ENCODE results near the gene RBPJ.
"Not testable (repeated sequence)": the region's sequence is repeated elsewhere in the genome, so short reads cannot be mapped to it uniquely, and the experiment has no call there.

RBPJ gene

GRCh38 chr4:26380740-26381139 lies 59.9 kb downstream of the RBPJ start:
- H3K9ac ChIP-seq (ENCODE audit: low read length), result peak overlapping the region; percentile 13
- H3K27me3 ChIP-seq (replicated peaks; ENCODE audit: control insufficient read depth, insufficient read depth, low read length), result no peaks in the 10 kb centered on the region
- no peak for DNase-seq (ENCODE audit: low read depth)
- H3K4me3 ChIP-seq (ENCODE audit: low read length), result no peak overlapping the region
- H3K9me3 ChIP-seq (ENCODE audit: control insufficient read depth, low read length), result no peaks in the 10 kb centered on the region
- H3K36me3 ChIP-seq (ENCODE audit: control insufficient read depth, insufficient read depth, low read length, severe bottlenecking), result peaks cover 6% of the 10 kb centered on the region
- H3K4me1 ChIP-seq (ENCODE audit: control insufficient read depth, insufficient read depth, low read length), result peaks cover 21% of the 10 kb centered on the region

GRCh38 chr4:26384380-26385057 lies 63.7 kb downstream of the RBPJ start:
- H3K27me3 ChIP-seq (replicated peaks; ENCODE audit: control insufficient read depth, insufficient read depth, low read length), result no peaks in the 10 kb centered on the region
- H3K4me3 ChIP-seq (ENCODE audit: low read length), result no peak overlapping the region
- no peak for DNase-seq (ENCODE audit: low read depth)
- peaks cover 29% of the 10 kb centered on the region for H3K36me3 ChIP-seq (ENCODE audit: control insufficient read depth, insufficient read depth, low read length, severe bottlenecking)
- H3K4me1 ChIP-seq (ENCODE audit: control insufficient read depth, insufficient read depth, low read length), result peaks cover 20% of the 10 kb centered on the region
- H3K9ac ChIP-seq (ENCODE audit: low read length), result no peak overlapping the region
- no peaks in the 10 kb centered on the region for H3K9me3 ChIP-seq (ENCODE audit: control insufficient read depth, low read length)

GRCh38 chr4:26385690-26386089 lies 64.9 kb downstream of the RBPJ start:
- Histone ChIP-seq H3K9ac (ENCODE audit: low read length) (no peak overlapping the region), H3K9me3 (ENCODE audit: control insufficient read depth, low read length) (no peaks in the 10 kb centered on the region), H3K27me3 (replicated peaks; ENCODE audit: control insufficient read depth, insufficient read depth, low read length) (no peaks in the 10 kb centered on the region), H3K4me3 (ENCODE audit: low read length) (no peak overlapping the region), H3K36me3 (ENCODE audit: control insufficient read depth, insufficient read depth, low read length, severe bottlenecking) (peaks cover 37% of the 10 kb centered on the region), H3K4me1 (ENCODE audit: control insufficient read depth, insufficient read depth, low read length) (peaks cover 17% of the 10 kb centered on the region)
- no peak for DNase-seq (ENCODE audit: low read depth)

DNA sequence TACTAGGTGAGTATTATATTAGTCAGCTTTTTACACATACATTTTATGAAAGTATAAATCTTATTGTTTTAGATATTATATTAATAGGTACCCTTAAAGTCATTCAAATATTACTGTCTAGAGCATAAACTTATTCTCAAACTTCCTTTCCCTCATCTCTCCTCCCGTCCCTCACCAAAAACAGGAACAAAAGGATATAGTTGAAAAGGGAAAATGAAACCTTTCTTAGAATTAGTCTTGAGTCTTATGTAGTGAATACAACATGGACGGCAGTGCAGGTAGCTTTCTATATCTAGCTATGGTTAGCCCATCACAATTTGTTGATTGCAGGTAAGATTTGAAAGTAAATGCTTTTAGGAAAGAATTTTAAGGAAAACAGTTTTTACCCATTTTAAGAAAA lies 65.6 kb downstream of the RBPJ start:
- H3K27me3 ChIP-seq (replicated peaks; ENCODE audit: control insufficient read depth, insufficient read depth, low read length), result no peaks in the 10 kb centered on the region
- H3K9me3 ChIP-seq (ENCODE audit: control insufficient read depth, low read length), result no peaks in the 10 kb centered on the region
- H3K36me3 ChIP-seq (ENCODE audit: control insufficient read depth, insufficient read depth, low read length, severe bottlenecking), result peaks cover 38% of the 10 kb centered on the region
- DNase-seq (ENCODE audit: low read depth), result no peak
- H3K4me3 ChIP-seq (ENCODE audit: low read length), result no peak overlapping the region
- H3K4me1 ChIP-seq (ENCODE audit: control insufficient read depth, insufficient read depth, low read length), result peaks cover 11% of the 10 kb centered on the region
- no peak overlapping the region for H3K9ac ChIP-seq (ENCODE audit: low read length)

- DNase-seq (ENCODE audit: low read depth), result no peak
- no peaks in the 10 kb centered on the region for H3K27me3 ChIP-seq (replicated peaks; ENCODE audit: control insufficient read depth, insufficient read depth, low read length)
- no peaks in the 10 kb centered on the region for H3K9me3 ChIP-seq (ENCODE audit: control insufficient read depth, low read length)
- peaks cover 8% of the 10 kb centered on the region for H3K4me1 ChIP-seq (ENCODE audit: control insufficient read depth, insufficient read depth, low read length)
- no peak overlapping the region for H3K9ac ChIP-seq (ENCODE audit: low read length)
- peaks cover 47% of the 10 kb centered on the region for H3K36me3 ChIP-seq (ENCODE audit: control insufficient read depth, insufficient read depth, low read length, severe bottlenecking)
- no peak overlapping the region for H3K4me3 ChIP-seq (ENCODE audit: low read length)
These were observed 67.9 kb downstream of the RBPJ start for GRCh38 chr4:26388671-26389070.

- peaks cover 15% of the 10 kb centered on the region for H3K4me1 ChIP-seq (ENCODE audit: control insufficient read depth, insufficient read depth, low read length)
- no peaks in the 10 kb centered on the region for H3K27me3 ChIP-seq (replicated peaks; ENCODE audit: control insufficient read depth, insufficient read depth, low read length)
- H3K9ac ChIP-seq (ENCODE audit: low read length), result peak overlapping the region; percentile 75
- H3K36me3 ChIP-seq (ENCODE audit: control insufficient read depth, insufficient read depth, low read length, severe bottlenecking), result peaks cover 4% of the 10 kb centered on the region
- no peak for DNase-seq (ENCODE audit: low read depth)
- peak overlapping the region; percentile 69 for H3K4me3 ChIP-seq (ENCODE audit: low read length)
- no peaks in the 10 kb centered on the region for H3K9me3 ChIP-seq (ENCODE audit: control insufficient read depth, low read length)
These were observed 76.3 kb downstream of the RBPJ start for GRCh38 chr4:26397086-26397485.

GRCh38 chr4:26400132-26400531 lies 79.3 kb downstream of the RBPJ start:
- H3K4me3 ChIP-seq (ENCODE audit: low read length), result no peak overlapping the region
- no peak for DNase-seq (ENCODE audit: low read depth)

DNA sequence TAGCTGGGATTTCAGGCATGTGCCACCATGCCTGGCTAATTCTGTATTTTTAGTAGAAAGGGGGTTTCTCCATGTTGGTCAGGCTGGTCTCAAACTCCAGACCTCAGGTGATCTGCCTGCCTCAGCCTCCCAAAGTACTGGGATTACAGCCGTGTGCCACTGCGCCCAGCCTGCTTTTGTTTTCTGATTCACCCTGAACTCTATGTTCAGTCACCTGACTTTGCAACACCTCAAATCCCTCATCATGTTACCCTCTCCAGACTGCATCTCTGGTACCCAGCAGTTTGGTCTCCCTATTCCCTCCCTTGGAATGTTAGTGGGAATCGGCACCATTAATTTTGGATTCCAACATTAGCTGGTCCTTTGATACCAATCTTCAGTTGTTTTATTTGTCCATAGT lies 81.2 kb downstream of the RBPJ start:
- peaks cover 15% of the 10 kb centered on the region for H3K9me3 ChIP-seq (ENCODE audit: control insufficient read depth, low read length)
- H3K27me3 ChIP-seq (replicated peaks; ENCODE audit: control insufficient read depth, insufficient read depth, low read length); DNase-seq (ENCODE audit: low read depth); H3K4me3 ChIP-seq (ENCODE audit: low read length); H3K9ac ChIP-seq (ENCODE audit: low read length): not testable (repeated sequence)
- peaks cover 14% of the 10 kb centered on the region for H3K4me1 ChIP-seq (ENCODE audit: control insufficient read depth, insufficient read depth, low read length)
- peaks cover 11% of the 10 kb centered on the region for H3K36me3 ChIP-seq (ENCODE audit: control insufficient read depth, insufficient read depth, low read length, severe bottlenecking)

More at GRCh38 chr4:26400132-26400531, 79.3 kb downstream of the RBPJ start:
- peaks cover 15% of the 10 kb centered on the region for H3K4me1 ChIP-seq (ENCODE audit: control insufficient read depth, insufficient read depth, low read length)
- H3K27me3 ChIP-seq (replicated peaks; ENCODE audit: control insufficient read depth, insufficient read depth, low read length), result no peaks in the 10 kb centered on the region
- no peaks in the 10 kb centered on the region for H3K9me3 ChIP-seq (ENCODE audit: control insufficient read depth, low read length)
- H3K9ac ChIP-seq (ENCODE audit: low read length), result no peak overlapping the region
- H3K36me3 ChIP-seq (ENCODE audit: control insufficient read depth, insufficient read depth, low read length, severe bottlenecking), result no peaks in the 10 kb centered on the region

DNA sequence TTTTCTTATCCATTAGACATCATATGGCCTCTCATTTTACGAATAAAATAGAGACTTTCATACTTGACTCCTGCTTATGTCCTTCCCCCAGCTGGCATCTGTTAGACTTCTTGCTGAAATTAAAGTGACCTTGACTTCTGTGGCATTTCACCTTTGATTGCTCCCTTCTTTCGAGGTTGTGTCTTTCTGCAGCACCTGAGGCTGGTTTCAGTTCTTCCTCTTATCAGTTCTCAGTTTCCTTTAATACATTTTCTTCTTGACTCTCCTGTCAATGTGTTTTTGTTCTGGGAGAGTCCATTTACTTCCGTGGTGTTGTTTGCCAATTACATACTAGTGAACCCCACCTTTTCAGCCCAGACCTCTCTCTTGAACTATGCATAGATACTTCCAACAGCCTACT lies 81.6 kb downstream of the RBPJ start:
- H3K9me3 ChIP-seq (ENCODE audit: control insufficient read depth, low read length), result peaks cover 17% of the 10 kb centered on the region
- no peak overlapping the region for H3K4me3 ChIP-seq (ENCODE audit: low read length)
- peaks cover 14% of the 10 kb centered on the region for H3K4me1 ChIP-seq (ENCODE audit: control insufficient read depth, insufficient read depth, low read length)
- DNase-seq (ENCODE audit: low read depth), result no peak
- no peak overlapping the region for H3K9ac ChIP-seq (ENCODE audit: low read length)
- H3K36me3 ChIP-seq (ENCODE audit: control insufficient read depth, insufficient read depth, low read length, severe bottlenecking), result peaks cover 15% of the 10 kb centered on the region
- no peaks in the 10 kb centered on the region for H3K27me3 ChIP-seq (replicated peaks; ENCODE audit: control insufficient read depth, insufficient read depth, low read length)

DNA sequence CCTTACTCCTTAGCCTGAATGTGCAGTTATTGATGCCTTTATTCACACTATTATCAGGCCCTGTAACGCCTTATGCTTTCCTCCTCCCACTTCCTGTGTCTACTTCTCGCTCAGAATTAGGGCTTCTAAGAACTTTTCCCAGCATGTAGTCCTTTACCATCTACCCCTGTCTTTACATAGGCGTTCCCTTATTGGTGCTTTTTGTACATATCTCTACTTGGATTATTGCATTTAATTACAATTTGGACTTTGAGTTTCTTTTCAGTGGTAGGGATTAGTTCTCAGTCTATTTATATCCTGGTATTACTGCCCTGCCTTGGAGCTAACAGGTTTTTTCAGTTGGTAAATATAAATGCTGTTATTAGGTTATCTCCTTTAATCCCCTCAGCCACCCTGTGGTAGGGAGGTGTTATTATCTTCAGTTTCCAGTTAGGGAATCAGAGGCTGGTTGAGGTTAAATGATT lies 84.0 kb downstream of the RBPJ start:
- Histone ChIP-seq H3K4me3 (ENCODE audit: low read length) (no peak overlapping the region), H3K9ac (ENCODE audit: low read length) (no peak overlapping the region), H3K4me1 (ENCODE audit: control insufficient read depth, insufficient read depth, low read length) (peaks cover 16% of the 10 kb centered on the region), H3K9me3 (ENCODE audit: control insufficient read depth, low read length) (peaks cover 17% of the 10 kb centered on the region), H3K36me3 (ENCODE audit: control insufficient read depth, insufficient read depth, low read length, severe bottlenecking) (peaks cover 23% of the 10 kb centered on the region), H3K27me3 (replicated peaks; ENCODE audit: control insufficient read depth, insufficient read depth, low read length) (no peaks in the 10 kb centered on the region)
- DNase-seq (ENCODE audit: low read depth), result no peak

DNA sequence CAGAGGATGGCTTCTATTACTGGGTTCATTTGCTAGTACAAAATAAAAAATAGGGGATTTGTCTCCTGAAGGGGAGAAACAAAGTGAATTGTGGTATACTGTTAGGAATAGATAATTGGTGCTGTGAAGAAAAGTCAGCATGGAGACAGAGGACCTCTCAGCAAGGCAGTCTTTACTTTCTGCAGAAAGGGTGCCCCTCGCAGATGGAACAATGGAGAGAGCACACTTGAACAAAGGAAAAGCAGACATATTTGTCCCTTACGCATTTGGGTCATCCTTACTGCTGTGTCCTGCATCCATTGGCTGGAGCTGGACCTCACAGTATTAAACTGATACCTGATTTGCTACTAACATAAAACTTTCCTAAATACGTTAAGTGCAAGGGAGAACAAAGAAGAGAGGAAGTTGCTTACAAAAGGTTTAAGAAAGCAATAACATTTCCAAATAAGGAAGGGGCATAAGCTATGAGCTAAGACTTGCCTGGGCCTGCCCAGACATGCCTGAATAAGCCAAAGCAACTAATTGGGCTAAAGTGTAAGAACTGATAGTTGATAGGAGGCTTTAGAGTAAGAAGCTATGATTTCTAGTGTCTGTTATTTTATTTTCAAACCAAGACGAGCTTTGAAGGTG lies 85.6 kb downstream of the RBPJ start:
- peak overlapping the region; percentile 58 for H3K9ac ChIP-seq (ENCODE audit: low read length)
- H3K27me3 ChIP-seq (replicated peaks; ENCODE audit: control insufficient read depth, insufficient read depth, low read length), result no peaks in the 10 kb centered on the region
- H3K4me3 ChIP-seq (ENCODE audit: low read length), result peak overlapping the region; percentile 35
- peaks cover 16% of the 10 kb centered on the region for H3K4me1 ChIP-seq (ENCODE audit: control insufficient read depth, insufficient read depth, low read length)
- no peak for DNase-seq (ENCODE audit: low read depth)
- H3K9me3 ChIP-seq (ENCODE audit: control insufficient read depth, low read length), result peaks cover 17% of the 10 kb centered on the region
- H3K36me3 ChIP-seq (ENCODE audit: control insufficient read depth, insufficient read depth, low read length, severe bottlenecking), result peaks cover 23% of the 10 kb centered on the region

Data from adipocyte (in vitro differentiated cells).